HEK293T (cell line): ENCODE data around the gene FAM227A.
A peak's percentile ranks its signal among the peaks of the same experiment; 100 is the strongest.

Source experiments
- ARNT ChIP-seq: fragments of 450-650 bp; IDR thresholded peaks from 2 replicates; pipeline ENCODE4 v1.6.1; 2017; ENCODE audit warnings: mild to moderate bottlenecking
- BHLHE40 ChIP-seq: fragments of 450-650 bp; IDR thresholded peaks from 2 replicates; pipeline ENCODE4 v1.6.1; 2016; ENCODE audit warnings: mild to moderate bottlenecking, moderate library complexity, borderline replicate concordance
- CTBP1 ChIP-seq: fragments of 450-650 bp; IDR thresholded peaks from 2 replicates; pipeline ENCODE4 v1.6.1; 2016; ENCODE audit warnings: borderline replicate concordance
- ELF4 ChIP-seq: fragments of 450-650 bp; IDR thresholded peaks from 2 replicates; pipeline ENCODE4 v1.6.1; 2017; ENCODE audit warnings: antibody characterized with exemption
- FOXK2 ChIP-seq: fragments of 450-650 bp; IDR thresholded peaks from 2 replicates; pipeline ENCODE4 v1.6.1; 2016; ENCODE audit warnings: mild to moderate bottlenecking
- L3MBTL2 ChIP-seq: fragments of 450-650 bp; conservative IDR thresholded peaks from 2 replicates; pipeline ENCODE4 v1.6.1; 2016; ENCODE audit warnings: mild to moderate bottlenecking
- NFRKB ChIP-seq: fragments of 450-650 bp; IDR thresholded peaks from 2 replicates; pipeline ENCODE4 v1.6.1; 2016; ENCODE audit warnings: mild to moderate bottlenecking, moderate library complexity
- SP1 ChIP-seq: fragments of 450-650 bp; IDR thresholded peaks from 2 replicates; pipeline ENCODE4 v1.6.1; 2017
- SUZ12 ChIP-seq: fragments of 450-650 bp; IDR thresholded peaks from 2 replicates; pipeline ENCODE4 v1.6.1; 2016; ENCODE audit warnings: mild to moderate bottlenecking
- TARDBP ChIP-seq: fragments of 450-650 bp; IDR thresholded peaks from 2 replicates; pipeline ENCODE4 v1.6.1; 2016
- ZNF384 ChIP-seq: fragments of 450-650 bp; IDR thresholded peaks from 2 replicates; pipeline ENCODE4 v1.6.1; 2016

- no peak for TF ChIP-seq SUZ12
- peak; percentile 93 for TF ChIP-seq BHLHE40
- TF ChIP-seq CTBP1: no peak
- TF ChIP-seq SP1: no peak
- TF ChIP-seq ELF4: no peak
- TF ChIP-seq NFRKB: no peak
- peak; percentile 45; the same call in 1 of the 2 replicates for TF ChIP-seq L3MBTL2
- no peak for TF ChIP-seq ZNF384
- TF ChIP-seq FOXK2: no peak
- no peak for TF ChIP-seq TARDBP
- no peak for TF ChIP-seq ARNT
These were observed at the start of gene FAM227A, which contains the start of gene CBY1 for GRCh38 chr22:38656256-38657044.
